ENCODE data around the gene SPATA1.

DNA sequence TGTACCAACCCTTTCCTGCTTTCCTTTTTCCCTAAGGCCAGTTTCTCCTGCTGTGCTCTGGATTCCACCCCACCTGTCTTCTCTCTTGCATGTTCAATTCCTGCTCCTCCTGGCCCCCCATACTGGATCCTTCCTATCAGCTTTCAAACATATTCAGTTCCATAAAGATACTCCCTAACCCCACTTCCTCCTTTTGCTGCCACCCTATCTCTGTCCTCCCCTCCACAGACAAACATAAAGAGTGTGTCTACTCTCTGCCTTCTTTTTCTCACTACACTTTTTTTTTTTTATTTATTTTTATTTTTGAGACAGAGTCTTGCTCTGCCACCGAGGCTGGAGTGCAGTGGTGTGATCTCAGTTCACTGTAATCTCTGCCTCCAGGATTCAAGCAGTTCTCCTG lies 44.1 kb upstream of the SPATA1 start:
- TF ChIP-seq, protein P1, sequence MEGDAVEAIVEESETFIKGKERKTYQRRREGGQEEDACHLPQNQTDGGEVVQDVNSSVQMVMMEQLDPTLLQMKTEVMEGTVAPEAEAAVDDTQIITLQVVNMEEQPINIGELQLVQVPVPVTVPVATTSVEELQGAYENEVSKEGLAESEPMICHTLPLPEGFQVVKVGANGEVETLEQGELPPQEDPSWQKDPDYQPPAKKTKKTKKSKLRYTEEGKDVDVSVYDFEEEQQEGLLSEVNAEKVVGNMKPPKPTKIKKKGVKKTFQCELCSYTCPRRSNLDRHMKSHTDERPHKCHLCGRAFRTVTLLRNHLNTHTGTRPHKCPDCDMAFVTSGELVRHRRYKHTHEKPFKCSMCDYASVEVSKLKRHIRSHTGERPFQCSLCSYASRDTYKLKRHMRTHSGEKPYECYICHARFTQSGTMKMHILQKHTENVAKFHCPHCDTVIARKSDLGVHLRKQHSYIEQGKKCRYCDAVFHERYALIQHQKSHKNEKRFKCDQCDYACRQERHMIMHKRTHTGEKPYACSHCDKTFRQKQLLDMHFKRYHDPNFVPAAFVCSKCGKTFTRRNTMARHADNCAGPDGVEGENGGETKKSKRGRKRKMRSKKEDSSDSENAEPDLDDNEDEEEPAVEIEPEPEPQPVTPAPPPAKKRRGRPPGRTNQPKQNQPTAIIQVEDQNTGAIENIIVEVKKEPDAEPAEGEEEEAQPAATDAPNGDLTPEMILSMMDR (IDR thresholded peaks at IDR 0.05) = no peak
- no peak for TF ChIP-seq EZH2 (IDR thresholded peaks at IDR 0.05; ENCODE audit: borderline replicate concordance, insufficient read depth, low read depth, low read length, poor library complexity, severe bottlenecking)

All from B cell (primary cell).